ENCODE results near the gene MED9.

DNA sequence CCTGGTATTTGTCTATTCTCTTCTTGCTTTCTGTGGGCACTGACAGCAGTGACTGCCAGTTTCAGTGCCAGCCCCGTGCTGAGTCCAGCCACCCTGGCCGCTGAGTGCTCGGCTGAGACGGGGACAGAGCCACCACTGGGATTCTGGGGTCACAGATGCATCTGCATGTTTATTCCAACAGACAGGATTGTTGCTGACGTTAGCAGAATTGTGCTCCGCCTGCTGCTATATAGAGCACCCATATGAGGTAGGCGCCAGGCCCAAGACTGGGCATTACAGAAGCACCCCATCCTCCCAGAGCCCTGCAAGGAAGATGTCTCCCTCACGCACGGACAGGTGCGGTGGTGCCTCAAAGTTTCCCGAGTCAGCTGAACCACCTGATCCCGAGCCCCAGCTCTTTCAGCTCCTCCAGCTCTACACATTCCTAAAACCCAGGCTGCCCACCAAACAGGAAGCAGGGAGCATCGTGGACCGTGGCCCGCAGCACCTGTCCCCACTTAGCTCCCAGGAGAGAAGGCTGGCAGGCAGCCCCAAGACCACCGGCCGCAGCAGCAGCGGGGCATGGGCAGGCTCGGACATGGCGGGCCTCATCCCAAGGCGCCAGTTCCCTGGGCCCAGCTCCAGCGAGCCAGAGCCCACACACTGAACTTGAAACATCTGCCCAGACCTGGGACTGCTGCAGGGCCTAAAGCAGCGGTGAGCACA lies 64.3 kb downstream of the MED9 start:
- TF ChIP-seq POLR2AphosphoS5 (IDR thresholded peaks at IDR 0.05; ENCODE audit: insufficient read depth, low read depth, low read length) (no peak), FOS (IDR thresholded peaks at IDR 0.05; ENCODE audit: borderline replicate concordance, insufficient read depth, low read length) (no peak), POLR2A (IDR thresholded peaks at IDR 0.05; ENCODE audit: low read depth, low read length) (no peak), EZH2 (IDR thresholded peaks at IDR 0.05; ENCODE audit: borderline replicate concordance, low read depth, low read length, severe bottlenecking) (no peak)
- TF ChIP-seq, protein P1, sequence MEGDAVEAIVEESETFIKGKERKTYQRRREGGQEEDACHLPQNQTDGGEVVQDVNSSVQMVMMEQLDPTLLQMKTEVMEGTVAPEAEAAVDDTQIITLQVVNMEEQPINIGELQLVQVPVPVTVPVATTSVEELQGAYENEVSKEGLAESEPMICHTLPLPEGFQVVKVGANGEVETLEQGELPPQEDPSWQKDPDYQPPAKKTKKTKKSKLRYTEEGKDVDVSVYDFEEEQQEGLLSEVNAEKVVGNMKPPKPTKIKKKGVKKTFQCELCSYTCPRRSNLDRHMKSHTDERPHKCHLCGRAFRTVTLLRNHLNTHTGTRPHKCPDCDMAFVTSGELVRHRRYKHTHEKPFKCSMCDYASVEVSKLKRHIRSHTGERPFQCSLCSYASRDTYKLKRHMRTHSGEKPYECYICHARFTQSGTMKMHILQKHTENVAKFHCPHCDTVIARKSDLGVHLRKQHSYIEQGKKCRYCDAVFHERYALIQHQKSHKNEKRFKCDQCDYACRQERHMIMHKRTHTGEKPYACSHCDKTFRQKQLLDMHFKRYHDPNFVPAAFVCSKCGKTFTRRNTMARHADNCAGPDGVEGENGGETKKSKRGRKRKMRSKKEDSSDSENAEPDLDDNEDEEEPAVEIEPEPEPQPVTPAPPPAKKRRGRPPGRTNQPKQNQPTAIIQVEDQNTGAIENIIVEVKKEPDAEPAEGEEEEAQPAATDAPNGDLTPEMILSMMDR (IDR thresholded peaks at IDR 0.05; ENCODE audit: extremely low read depth in 1 of 2, insufficient read depth in 1 of 2, low read depth in 1 of 2, low read length in 2 of 2) = no peak
- TF ChIP-seq, protein P2, sequence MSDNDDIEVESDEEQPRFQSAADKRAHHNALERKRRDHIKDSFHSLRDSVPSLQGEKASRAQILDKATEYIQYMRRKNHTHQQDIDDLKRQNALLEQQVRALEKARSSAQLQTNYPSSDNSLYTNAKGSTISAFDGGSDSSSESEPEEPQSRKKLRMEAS (IDR thresholded peaks at IDR 0.05; ENCODE audit: insufficient read depth, insufficient read length) = no peak

Data from endothelial cell of umbilical vein (primary cell).